H1 (cell line): ENCODE measurements around the gene HEXIM2. TPM values are rescaled to one million over a fixed set of nuclear protein-coding genes. Genes with fewer than 3 reads are reported as not detected.

Experiments used
- CTCF ChIA-PET: fragments of 300-600 bp; sonication (Branson Sonifier 250); formaldehyde crosslinking; loops from one replicate; lab custom pipeline; 2021; ENCODE audit not compliant: partially characterized antibody; lab: Charles Lee
- POLR2A ChIA-PET: fragments of 300-600 bp; sonication (Branson Sonifier 250); formaldehyde crosslinking; loops from one replicate; lab custom pipeline; 2021; ENCODE audit warnings: inconsistent platforms; ENCODE audit not compliant: partially characterized antibody; lab: Charles Lee
- DNase-seq, 2 experiments: peaks; one replicate each; pipeline versions ENCODE4 v3.0.0 to v3.0.0-alpha.2; 2010 to 2022; ENCODE audit warnings: low spot score in 2 of 2, low read depth in 1 of 2, mixed read lengths in 1 of 2
- FAIRE-seq: peaks from 2 replicates; lab custom pipeline; 2011; peaks lifted over from hg19 to GRCh38; lab: Jason Lieb, UNC
- H2AFZ ChIP-seq: 2 replicates; pipeline ENCODE4 v1.8.1; 2012; ENCODE audit warnings: low read length, inconsistent platforms
- H2AK5ac ChIP-seq: 2 replicates; pipeline ENCODE4 v1.6.1; 2013; ENCODE audit warnings: low read depth, low read length
- H2BK120ac ChIP-seq: replicated peaks from 2 replicates; pipeline ENCODE3; 2013; ENCODE audit warnings: low read depth, low read length, inconsistent platforms
- H2BK12ac ChIP-seq: 2 replicates; pipeline ENCODE4 v1.6.1; 2013; ENCODE audit warnings: low read depth, low read length
- H2BK15ac ChIP-seq: 2 replicates; pipeline ENCODE4 v1.6.1; 2013; ENCODE audit warnings: low read length
- H2BK20ac ChIP-seq: 2 replicates; pipeline ENCODE4 v1.6.1; 2013; ENCODE audit warnings: low read length
- H2BK5ac ChIP-seq: 2 replicates; pipeline ENCODE4 v1.6.1; 2013; ENCODE audit warnings: low read depth, low read length
- H3K14ac ChIP-seq: 2 replicates; pipeline ENCODE4 v1.6.1; 2013; ENCODE audit warnings: inconsistent platforms; ENCODE audit not compliant: insufficient read length
- H3K18ac ChIP-seq: 2 replicates; pipeline ENCODE4 v1.6.1; 2013; ENCODE audit warnings: low read length; ENCODE audit errors: extremely low read depth
- H3K23ac ChIP-seq: 2 replicates; pipeline ENCODE4 v1.6.1; 2013; ENCODE audit warnings: inconsistent platforms; ENCODE audit not compliant: insufficient read length
- H3K23me2 ChIP-seq: 2 replicates; pipeline ENCODE4 v1.6.1; 2013; ENCODE audit warnings: low read depth, low read length
- H3K27ac ChIP-seq: 2 replicates; pipeline ENCODE4 v1.6.1; 2011; ENCODE audit warnings: low read depth, low read length, inconsistent platforms
- H3K27me3 ChIP-seq, 4 experiments: replicated peaks in 1 of 4; 1 replicate in 1 of 4; 2 replicates in 3 of 4; pipeline versions ENCODE4 v1.6.1 to v1.8.1; 2011 to 2013; ENCODE audit warnings: low read length in 3 of 4, mild to moderate bottlenecking in 3 of 4, inconsistent platforms in 2 of 4, mixed read lengths in 2 of 4, moderate library complexity in 1 of 4; ENCODE audit not compliant: control insufficient read depth in 3 of 4, insufficient read depth in 3 of 4; ENCODE audit errors: extremely low read depth in 1 of 4
- H3K36me3 ChIP-seq, 4 experiments: 2 replicates each; pipeline versions ENCODE4 v1.6.1 to v1.8.1; 2011 to 2013; ENCODE audit warnings: mild to moderate bottlenecking in 4 of 4, low read length in 3 of 4, moderate library complexity in 2 of 4, control low read depth in 1 of 4, inconsistent platforms in 1 of 4; ENCODE audit not compliant: insufficient read depth in 4 of 4, control insufficient read depth in 2 of 4
- H3K4ac ChIP-seq: replicated peaks from 2 replicates; pipeline ENCODE3; 2013; ENCODE audit warnings: low read length, low read depth, mixed read lengths, inconsistent platforms; ENCODE audit not compliant: insufficient read length
- H3K4me1 ChIP-seq, 4 experiments: replicated peaks in 1 of 4; 1 replicate in 1 of 4; 2 replicates in 3 of 4; pipeline versions ENCODE4 v1.6.1 to v1.8.1; 2011 to 2013; ENCODE audit warnings: low read length in 3 of 4, inconsistent platforms in 2 of 4, mixed read lengths in 1 of 4; ENCODE audit not compliant: insufficient read depth in 4 of 4, control insufficient read depth in 3 of 4
- H3K4me2 ChIP-seq, 2 experiments: 2 replicates each; pipeline versions ENCODE4 v1.6.1 to v1.8.1; 2011 to 2013; ENCODE audit warnings: low read depth in 2 of 2, low read length in 2 of 2, control low read depth in 1 of 2, inconsistent platforms in 1 of 2, mild to moderate bottlenecking in 1 of 2; ENCODE audit not compliant: insufficient read depth in 1 of 2
- H3K4me3 ChIP-seq, 4 experiments: fragments of 200-600, 300-600 bp in 1 of 4; sonication (generic), shearing (Covaris generic), sonication (Bioruptor Twin) in 1 of 4; 2 replicates each; pipeline versions ENCODE4 v1.5.1 to v1.8.1; 2011 to 2016; ENCODE audit warnings: low read length in 4 of 4, low read depth in 3 of 4, control low read depth in 2 of 4, inconsistent platforms in 2 of 4, mild to moderate bottlenecking in 2 of 4, mixed read lengths in 1 of 4, moderate library complexity in 1 of 4; ENCODE audit not compliant: insufficient read depth in 2 of 4; ENCODE audit errors: extremely low read depth in 1 of 4
- H3K56ac ChIP-seq: replicated peaks from 2 replicates; pipeline ENCODE3; 2013; ENCODE audit warnings: low read depth, mild to moderate bottlenecking, mixed read lengths, low read length, inconsistent platforms; ENCODE audit not compliant: insufficient read length
- H3K79me1 ChIP-seq: 2 replicates; pipeline ENCODE4 v1.6.1; 2013; ENCODE audit warnings: low read depth, low read length, control low read depth
- H3K79me2 ChIP-seq, 2 experiments: 2 replicates each; pipeline versions ENCODE4 v1.6.1 to v1.8.1; 2012 to 2013; ENCODE audit warnings: low read length in 2 of 2, mild to moderate bottlenecking in 2 of 2, inconsistent platforms in 1 of 2; ENCODE audit not compliant: insufficient read depth in 2 of 2, control insufficient read depth in 1 of 2
- H3K9ac ChIP-seq, 4 experiments: replicated peaks in 1 of 4; 1 replicate in 1 of 4; 2 replicates in 3 of 4; pipeline versions ENCODE4 v1.6.1 to v1.8.1; 2011 to 2013; ENCODE audit warnings: low read depth in 3 of 4, low read length in 3 of 4, control low read depth in 2 of 4, mild to moderate bottlenecking in 2 of 4, moderate library complexity in 2 of 4, inconsistent platforms in 1 of 4; ENCODE audit errors: extremely low read depth in 1 of 4
- H3K9me3 ChIP-seq, 2 experiments: 2 replicates each; pipeline versions ENCODE4 v1.6.1 to v1.8.1; 2012 to 2013; ENCODE audit warnings: mild to moderate bottlenecking in 2 of 2, moderate library complexity in 2 of 2, control low read depth in 1 of 2, inconsistent platforms in 1 of 2, low read depth in 1 of 2, low read length in 1 of 2, mixed read lengths in 1 of 2; ENCODE audit not compliant: insufficient read depth in 2 of 2
- H4K20me1 ChIP-seq, 2 experiments: replicated peaks in 1 of 2; 2 replicates each; pipeline versions ENCODE3 to v1.8.1; 2011 to 2013; ENCODE audit warnings: inconsistent platforms in 2 of 2, low read length in 2 of 2, mild to moderate bottlenecking in 1 of 2; ENCODE audit not compliant: insufficient read depth in 2 of 2, control insufficient read depth in 1 of 2
- H4K5ac ChIP-seq: 2 replicates; pipeline ENCODE4 v1.6.1; 2013; ENCODE audit warnings: low read length, low read depth, mixed read lengths, inconsistent platforms; ENCODE audit not compliant: insufficient read length
- H4K8ac ChIP-seq: 2 replicates; pipeline ENCODE4 v1.8.0; 2013; ENCODE audit warnings: mild to moderate bottlenecking, moderate library complexity, low read length, inconsistent platforms; ENCODE audit not compliant: insufficient read depth; ENCODE audit errors: extremely low read depth
- H4K91ac ChIP-seq: replicated peaks from 2 replicates; pipeline ENCODE3; 2013; ENCODE audit warnings: low read length, mixed read lengths, inconsistent platforms; ENCODE audit not compliant: insufficient read length
- CHD1 ChIP-seq: IDR thresholded peaks from 2 replicates; pipeline ENCODE4 v1.6.1; 2012; ENCODE audit warnings: low read depth, low read length, improper control_type of control experiment
- CTBP2 ChIP-seq: IDR thresholded peaks from 2 replicates; pipeline ENCODE4 v1.7.0; 2011; ENCODE audit warnings: borderline replicate concordance, mild to moderate bottlenecking, moderate library complexity, mixed read lengths, low read length; ENCODE audit not compliant: insufficient read depth, insufficient read length
- EGR1 ChIP-seq: IDR thresholded peaks from 2 replicates; pipeline ENCODE4 v1.6.1; 2011; ENCODE audit warnings: low read depth, low read length, borderline replicate concordance
- GABPA ChIP-seq: IDR thresholded peaks from 2 replicates; pipeline ENCODE4 v1.6.1; 2011; ENCODE audit warnings: mild to moderate bottlenecking, low read length, moderate library complexity, borderline replicate concordance; ENCODE audit not compliant: insufficient read depth
- NANOG ChIP-seq: IDR thresholded peaks from 2 replicates; pipeline ENCODE4 v1.6.1; 2011; ENCODE audit warnings: low read length, low read depth, mild to moderate bottlenecking, inconsistent platforms; ENCODE audit not compliant: insufficient read depth, poor library complexity, severe bottlenecking
- PHF8 ChIP-seq: fragments of 200-600 bp; sonication (generic); conservative IDR thresholded peaks from 2 replicates; pipeline ENCODE4 v1.7.1; 2012; ENCODE audit warnings: low read depth, mild to moderate bottlenecking, inconsistent platforms, low read length, moderate library complexity
- RXRA ChIP-seq: IDR thresholded peaks from 2 replicates; pipeline ENCODE4 v1.6.1; 2011; ENCODE audit warnings: low read depth, mild to moderate bottlenecking, low read length, moderate library complexity; ENCODE audit not compliant: insufficient read depth
- SIN3A ChIP-seq, 2 experiments: IDR thresholded peaks in 1 of 2; conservative IDR thresholded peaks in 1 of 2; 2 replicates each; pipeline ENCODE4 v1.6.1; 2011 to 2012; ENCODE audit warnings: low read length in 2 of 2, improper control_type of control experiment in 1 of 2, low read depth in 1 of 2, mild to moderate bottlenecking in 1 of 2
- SP4 ChIP-seq: IDR thresholded peaks from 2 replicates; pipeline ENCODE4 v1.6.1; 2012; ENCODE audit warnings: low read length, inconsistent platforms
- TEAD4 ChIP-seq: IDR thresholded peaks from 2 replicates; pipeline ENCODE4 v1.6.1; 2012; ENCODE audit warnings: low read depth, low read length, inconsistent platforms, mixed read lengths
- ZNF274 ChIP-seq: IDR thresholded peaks from 2 replicates; pipeline ENCODE4 v1.7.0; 2012; ENCODE audit warnings: low read length, borderline replicate concordance; ENCODE audit errors: extremely low read depth
- WGBS, 2 experiments: shearing (Covaris generic) in 1 of 2; methylation state at CpG; one replicate each; pipeline versions ENCODE4 v1.1.6 to v1.1.7; 2013 to 2015; ENCODE audit warnings: low lambda C conversion rate in 2 of 2, mixed read lengths in 2 of 2, inconsistent platforms in 1 of 2, low coverage in 1 of 2, missing lambda C conversion rate in 1 of 2; ENCODE audit not compliant: insufficient replicate concordance in 2 of 2, insufficient coverage in 1 of 2, insufficient read length in 1 of 2; ENCODE audit errors: extremely low coverage in 1 of 2, missing lambda C conversion rate in 1 of 2; 5-methylcytosine and 5-hydroxymethylcytosine counted together
- polyA plus RNA-seq, 7 experiments: library from polyadenylated mRNA; depleted of rRNA in 3 of 7; stranded (reverse) in 5 of 7; unstranded in 2 of 7; fragments of >200 nt in 5 of 7; fragments of 200-250 nt in 2 of 7; gene quantifications; 1 replicate in 5 of 7; 2 replicates in 1 of 7; 4 replicates in 1 of 7; pipeline versions ENCODE4 v1.2.1 to v1.2.3, GENCODE V29; 2011 to 2013; ENCODE audit warnings: missing spikeins in 2 of 7, mixed read lengths in 2 of 7
- total RNA-seq: library from RNA; stranded (reverse); fragmentation: NEBNext Ultra II Directional; extraction: Animal tissue kit (Norgen Biotek cat#: 25700); gene quantifications from 2 replicates; pipeline ENCODE4 v1.2.1, GENCODE V29; 2021

The HEXIM2 gene
- total and polyA plus RNA-seq, 2 of the 8 experiments (the other 6 are each of a cell fraction or from before 2014, with no cell fraction given): 7.5 to 13.2 TPM

GRCh38 chr17:45131616-45132319 is 29.9 kb upstream of the HEXIM2 start:
- Histone ChIP-seq H2BK15ac (no peak overlapping the region), H2BK120ac (no peak overlapping the region), H2BK5ac (no peak overlapping the region), H2BK20ac (no peak overlapping the region), H4K91ac (no peak overlapping the region), H3K9me3 (no peaks in the 10 kb centered on the region), H4K20me1 (peaks cover 5 to 13% of the 10 kb centered on the region in 2 experiments), H3K27me3 (no peaks in the 10 kb centered on the region), H3K36me3 (no peaks in the 10 kb centered on the region), H3K23me2 (peaks cover 8% of the 10 kb centered on the region), H2AK5ac (no peak overlapping the region), H3K4me2 (peak overlapping the region; percentile 55 to 56), H3K23ac (no peak overlapping the region), H3K4me3 (peak overlapping the region; percentile 40 to 81 (median 58)), H3K79me1 (no peaks in the 10 kb centered on the region), H3K14ac (no peak overlapping the region), H3K18ac (no peak overlapping the region), H2AFZ (no peak overlapping the region), H2BK12ac (0 out of 2 replicates have a peak overlapping the region, but pooled peaks have one; percentile 2), H3K56ac (no peak overlapping the region), H3K79me2 (no peaks in the 10 kb centered on the region), H3K4me1 (peaks cover 0 to 20% (median 10%) of the 10 kb centered on the region in 4 experiments; a peak in 5 of 7 replicates), H4K8ac (peak overlapping the region; percentile 79; the same call in 1 of the 2 replicates), H3K9ac (peak overlapping the region in 1 of 4 experiments; percentile 71; a peak in 2 of 7 replicates), H4K5ac (no peak overlapping the region), H3K27ac (no peak overlapping the region), H3K4ac (no peak overlapping the region)
- no peak for FAIRE-seq
- ChIA-PET POLR2A (interaction anchor here (1.1 to 15.8 kb wide), 3 partner anchors 17 to 80 kb away, joined by 3 to 185 read pairs (median 5); partner anchors contain the start of genes HEXIM1 and HEXIM2), CTCF (interaction anchor here (0.6 to 11.7 kb wide), 13 partner anchors 10 to 209 kb away, joined by 3 to 156 read pairs (median 8); partner anchors contain the start of gene HEXIM1)
- DNase-seq: peak in 1 of 2 experiments; percentile 93
- WGBS, 2 experiments: 28% methylated on average over 29 of the region's 46 CpGs; no CpG with 5 or more reads in 1 of the 2 experiments
- TF ChIP-seq TEAD4 (no peak), EGR1 (no peak), SIN3A (conservative IDR thresholded peaks at IDR 0.05 in 1 of 2, IDR thresholded peaks at IDR 0.05 in 1 of 2; ENCODE audit: low read depth in 1 of 2, low read length in 2 of 2) (no peak), PHF8 (no peak; the same call in 1 of the 2 replicates), RXRA (peak; percentile 85; the same call in 1 of the 2 replicates), GABPA (peak; percentile 40; the same call in 1 of the 2 replicates), NANOG (no peak), CHD1 (no peak), ZNF274 (no peak), SP4 (no peak), CTBP2 (no peak)
